ENCODE measurements around the gene DAP. TPM values are rescaled to one million over a fixed set of nuclear protein-coding genes. Genes with fewer than 3 reads are reported as not detected.

The DAP gene
- total and polyA plus RNA-seq, 10 donors, result 29.4 to 111 (median 65.2) TPM

GRCh38 chr5:10669983-10670382, 91.1 kb downstream of the DAP start:
- Histone ChIP-seq H3K4me1 (peaks cover 0 to 23% (median 0%) of the 10 kb centered on the region in 6 donors), H3K27me3 (replicated peaks in 1 of 7) (no peaks in the 10 kb centered on the region), H3K9me3 (no peaks in the 10 kb centered on the region), H3K4me3 (no peak overlapping the region), H3K27ac (no peak overlapping the region), H3K36me3 (no peaks in the 10 kb centered on the region)
- intact Hi-C loops (cut with DNase I; ENCODE audit: low total_unique reads), result no loop called here
- no peak for DNase-seq
- no peak for TF ChIP-seq POLR2A (IDR thresholded peaks at IDR 0.05)
- TF ChIP-seq CTCF (IDR thresholded peaks at IDR 0.05 in 8 of 11, conservative IDR thresholded peaks at IDR 0.05 in 3 of 11), result no peak
- TF ChIP-seq POLR2AphosphoS5 (IDR thresholded peaks at IDR 0.05), result no peak
- WGBS, 5 donors, result 92 to 100% (median 96%) methylated on average over 1 of the region's 1 CpG

- TF ChIP-seq POLR2AphosphoS5 (IDR thresholded peaks at IDR 0.05) (no peak), POLR2A (IDR thresholded peaks at IDR 0.05) (no peak), CTCF (IDR thresholded peaks at IDR 0.05 in 8 of 11, conservative IDR thresholded peaks at IDR 0.05 in 3 of 11) (no peak)
These were observed 92.3 kb downstream of the DAP start for GRCh38 chr5:10668697-10669096.

GRCh38 chr5:10667431-10668057, 93.5 kb downstream of the DAP start:
- Histone ChIP-seq H3K4me1 (peaks cover 0 to 12% (median 0%) of the 10 kb centered on the region in 6 donors), H3K27ac (no peak overlapping the region), H3K36me3 (no peaks in the 10 kb centered on the region), H3K4me3 (no peak overlapping the region), H3K9me3 (no peaks in the 10 kb centered on the region), H3K27me3 (replicated peaks in 1 of 7) (no peaks in the 10 kb centered on the region)
- no peak for TF ChIP-seq CTCF (IDR thresholded peaks at IDR 0.05 in 8 of 11, conservative IDR thresholded peaks at IDR 0.05 in 3 of 11)
- no peak for TF ChIP-seq POLR2AphosphoS5 (IDR thresholded peaks at IDR 0.05)
- no peak for TF ChIP-seq POLR2A (IDR thresholded peaks at IDR 0.05)
- 83 to 95% (median 86%) methylated on average over 6 of the region's 6 CpGs for WGBS, 5 donors
- intact Hi-C loops (cut with DNase I; ENCODE audit: low total_unique reads), result no loop called here
- no peak for DNase-seq

More at GRCh38 chr5:10668697-10669096, 92.3 kb downstream of the DAP start:
- H3K36me3 ChIP-seq, result no peaks in the 10 kb centered on the region
- H3K27me3 ChIP-seq (replicated peaks in 1 of 7), result no peaks in the 10 kb centered on the region
- peaks cover 0 to 21% (median 0%) of the 10 kb centered on the region in 6 donors for H3K4me1 ChIP-seq
- no peak overlapping the region for H3K4me3 ChIP-seq
- DNase-seq, result no peak
- 86 to 98% (median 92%) methylated on average over 4 of the region's 4 CpGs for WGBS, 5 donors
- intact Hi-C loops (cut with DNase I; ENCODE audit: low total_unique reads), result no loop called here
- H3K9me3 ChIP-seq, result no peaks in the 10 kb centered on the region
- no peak overlapping the region for H3K27ac ChIP-seq

DNA sequence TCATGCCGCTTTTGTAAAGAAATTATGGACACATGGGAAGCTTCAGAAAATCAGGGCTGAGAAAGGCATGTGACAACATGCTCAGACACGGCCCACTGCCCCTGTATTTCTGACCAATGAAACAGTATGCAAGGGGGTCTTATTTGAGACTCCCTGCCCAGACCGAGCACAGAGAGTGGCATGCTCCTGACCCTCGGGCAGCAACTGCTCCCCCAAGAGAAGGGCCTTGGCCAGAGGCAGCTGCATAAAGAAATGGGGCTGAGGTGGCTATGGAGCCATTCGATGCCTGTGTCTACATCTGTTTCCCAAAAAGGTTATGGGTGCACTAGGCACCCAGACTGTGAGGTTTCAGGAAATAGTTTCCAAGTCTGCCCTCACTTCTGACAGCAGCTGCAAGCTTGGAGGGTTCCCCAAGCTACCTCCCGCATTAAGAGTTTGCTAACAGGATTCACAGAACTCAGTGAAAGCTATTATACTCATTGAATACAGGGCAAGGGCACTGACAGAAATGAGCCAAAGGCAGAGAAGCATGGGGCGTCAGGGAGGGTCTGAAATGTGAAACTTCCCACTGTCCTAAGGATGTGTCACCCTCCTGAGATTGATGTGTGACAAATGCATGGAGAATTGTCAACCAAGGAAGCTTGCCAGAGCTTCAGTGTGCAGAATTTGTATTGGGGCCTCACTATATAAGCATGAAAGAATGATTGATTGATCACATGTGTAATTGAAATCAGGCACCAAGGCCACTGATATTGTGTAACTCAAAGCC, 94.3 kb downstream of the DAP start:
- TF ChIP-seq CTCF (IDR thresholded peaks at IDR 0.05 in 8 of 11, conservative IDR thresholded peaks at IDR 0.05 in 3 of 11) (no peak), POLR2AphosphoS5 (IDR thresholded peaks at IDR 0.05) (no peak), POLR2A (IDR thresholded peaks at IDR 0.05) (no peak)
- no peak overlapping the region for H3K4me3 ChIP-seq
- no peaks in the 10 kb centered on the region for H3K36me3 ChIP-seq
- H3K4me1 ChIP-seq, result peaks cover 0 to 11% (median 0%) of the 10 kb centered on the region in 6 donors
- no peak overlapping the region for H3K27ac ChIP-seq
- intact Hi-C loops (cut with DNase I; ENCODE audit: low total_unique reads), result no loop called here
- H3K9me3 ChIP-seq, result no peaks in the 10 kb centered on the region
- no peak for DNase-seq
- H3K27me3 ChIP-seq (replicated peaks in 1 of 7), result no peaks in the 10 kb centered on the region
- whole genome bisulfite sequencing, 5 donors, result 90 to 94% (median 92%) methylated on average over 7 of the region's 7 CpGs

Measured in spleen (tissue), 11 donors.